HepG2 (cell line): Measurements from ENCODE around the gene IFNLR1. TPM values are rescaled to one million over a fixed set of nuclear protein-coding genes. Genes with fewer than 3 reads are reported as not detected.

Experiments
- ARID5B ChIP-seq: IDR thresholded peaks from 2 replicates; pipeline ENCODE4 v1.4.0; 2020; ENCODE audit warnings: mild to moderate bottlenecking, missing genetic modification reagents
- E2F1 ChIP-seq: sonication (generic); formaldehyde crosslinking; IDR thresholded peaks from 2 replicates; pipeline ENCODE4 v1.5.0; 2020; ENCODE audit warnings: missing genetic modification reagents
- ELF3 ChIP-seq: IDR thresholded peaks from 2 replicates; pipeline ENCODE4 v1.6.1; 2016; ENCODE audit warnings: missing genetic modification reagents, missing compliant biosample characterization
- GRHL1 ChIP-seq: sonication (generic); formaldehyde crosslinking; conservative IDR thresholded peaks from 2 replicates; pipeline ENCODE4 v1.8.0; 2022; ENCODE audit warnings: missing genetic modification reagents
- KDM6A ChIP-seq: IDR thresholded peaks from 2 replicates; pipeline ENCODE4 v1.6.1; 2016; ENCODE audit warnings: low read depth
- KLF9 ChIP-seq: IDR thresholded peaks from 2 replicates; pipeline ENCODE4 v1.6.1; 2016; ENCODE audit warnings: low read depth
- MTA1 ChIP-seq: sonication (generic); formaldehyde crosslinking; IDR thresholded peaks from 2 replicates; pipeline ENCODE4 v1.4.0; 2020; ENCODE audit warnings: missing genetic modification reagents, mild to moderate bottlenecking, borderline replicate concordance
- MTA3 ChIP-seq: sonication (generic); formaldehyde crosslinking; IDR thresholded peaks from 2 replicates; pipeline ENCODE4 v1.4.0; 2020; ENCODE audit warnings: missing genetic modification reagents
- NAIF1 ChIP-seq: sonication (generic); formaldehyde crosslinking; IDR thresholded peaks from 2 replicates; pipeline ENCODE4 v1.5.0; 2020; ENCODE audit warnings: mild to moderate bottlenecking, missing genetic modification reagents, borderline replicate concordance
- POLR2G ChIP-seq: fragments of 200-400 bp; formaldehyde crosslinking; IDR thresholded peaks from 2 replicates; pipeline ENCODE4 v1.6.1; 2018; ENCODE audit warnings: mild to moderate bottlenecking, low read depth, low read length, moderate library complexity
- SNAPC2 ChIP-seq: sonication (generic); formaldehyde crosslinking; IDR thresholded peaks from 2 replicates; pipeline ENCODE4 v1.8.1; 2022; ENCODE audit warnings: mild to moderate bottlenecking, missing genetic modification reagents
- SPEN ChIP-seq: sonication (generic); formaldehyde crosslinking; IDR thresholded peaks from 2 replicates; pipeline ENCODE4 v1.5.1; 2020; ENCODE audit warnings: low read depth, mild to moderate bottlenecking, missing genetic modification reagents
- ZFAT ChIP-seq: sonication (generic); formaldehyde crosslinking; conservative IDR thresholded peaks from 2 replicates; pipeline ENCODE4 v1.8.1; 2023; ENCODE audit warnings: missing genetic modification reagents, inconsistent platforms
- ZNF10 ChIP-seq: sonication (generic); formaldehyde crosslinking; IDR thresholded peaks from 2 replicates; pipeline ENCODE4 v1.4.0; 2020; ENCODE audit warnings: mild to moderate bottlenecking, low read depth, missing genetic modification reagents, borderline replicate concordance
- ZNF292 ChIP-seq: sonication (generic); formaldehyde crosslinking; IDR thresholded peaks from 2 replicates; pipeline ENCODE4 v1.8.1; 2022; ENCODE audit warnings: mild to moderate bottlenecking, low read depth, missing genetic modification reagents, borderline replicate concordance
- ZNF609 ChIP-seq: sonication (generic); formaldehyde crosslinking; IDR thresholded peaks from 2 replicates; pipeline ENCODE4 v1.4.0; 2020; ENCODE audit warnings: mild to moderate bottlenecking, missing genetic modification reagents, borderline replicate concordance
- ZNF850 ChIP-seq: sonication (generic); formaldehyde crosslinking; conservative IDR thresholded peaks from 2 replicates; pipeline ENCODE4 v1.9.0; 2021; ENCODE audit warnings: mild to moderate bottlenecking, missing genetic modification reagents
- polyA plus RNA-seq, 8 experiments: library from polyadenylated mRNA; depleted of rRNA in 3 of 8; stranded (reverse) in 7 of 8; unstranded in 1 of 8; fragments of >200 nt; fragmentation: Illumina TruSeq in 4 of 8; extraction: Trizol in 4 of 8; gene quantifications; 2 replicates each; pipeline versions ENCODE4 v1.2.1 to v1.2.3, GENCODE V29; 2011 to 2016; ENCODE audit warnings: low read depth in 4 of 8, missing spikeins in 1 of 8, mixed read lengths in 1 of 8; ENCODE audit not compliant: insufficient read depth in 1 of 8
- total RNA-seq, 5 experiments: library from RNA; depleted of rRNA; stranded (reverse); fragments of >200 nt; fragmentation: Illumina TruSeq; extraction: Trizol; gene quantifications; 2 replicates each; pipeline ENCODE4 v1.2.3, GENCODE V29; 2016; ENCODE audit warnings: low read depth in 1 of 5

Gene IFNLR1
- total and polyA plus RNA-seq, 2 of the 13 experiments (the other 11 are each of a cell fraction or from before 2014, with no cell fraction given) = 3.8 to 8.5 TPM

- no peak for TF ChIP-seq GRHL1
- no peak for TF ChIP-seq MTA3 (CRISPR knock-in tag)
- no peak for TF ChIP-seq ZFAT
- TF ChIP-seq SPEN (CRISPR knock-in tag) = peak; percentile 70; the same call in 1 of the 2 replicates
- TF ChIP-seq ZNF850 (CRISPR knock-in tag) = no peak
- 0 out of 2 replicates have a peak, but pooled peaks have one; percentile 41 for TF ChIP-seq NAIF1 (CRISPR knock-in tag)
- TF ChIP-seq E2F1 = no peak; the same call in 1 of the 2 replicates
- TF ChIP-seq ARID5B (CRISPR knock-in tag) = peak; percentile 80
- TF ChIP-seq KDM6A = peak; percentile 56; the same call in 1 of the 2 replicates
- peak; percentile 50; the same call in 1 of the 2 replicates for TF ChIP-seq MTA1 (CRISPR knock-in tag)
- TF ChIP-seq ZNF609 (CRISPR knock-in tag) = peak; percentile 76
- TF ChIP-seq ELF3 (CRISPR knock-in tag) = no peak
- TF ChIP-seq ZNF292 = peak; percentile 72
- 0 out of 2 replicates have a peak, but pooled peaks have one; percentile 39 for TF ChIP-seq POLR2G
- 0 out of 2 replicates have a peak, but pooled peaks have one; percentile 18 for TF ChIP-seq SNAPC2
- no peak for TF ChIP-seq ZNF10 (CRISPR knock-in tag)
- TF ChIP-seq KLF9 = no peak
These were observed 78.5 kb downstream of the IFNLR1 start (continued) for GRCh38 chr1:24108334-24109165.
